Measurements from ENCODE around the gene FAM81B.

FAM81B gene

GRCh38 chr5:95487880-95488279 is 96.7 kb downstream of the FAM81B start:
- no peak for DNase-seq (ENCODE audit: low read depth in 2 of 2)
- no peak for TF ChIP-seq CTCF (IDR thresholded peaks at IDR 0.05; ENCODE audit: low read depth, low read length)
- H3K4me3 ChIP-seq (replicated peaks in 1 of 2; ENCODE audit: low read depth in 2 of 2, low read length in 2 of 2), result no peak overlapping the region
